D721Med (cell line): ENCODE data around the gene TTC9C.
A peak's percentile ranks its signal among the peaks of the same experiment; 100 is the strongest.

ENCODE experiments used
- DNase-seq: peaks from one replicate; pipeline ENCODE4 v3.0.0; 2011; ENCODE audit warnings: low spot score; ENCODE audit not compliant: insufficient read length
- FAIRE-seq: peaks from 2 replicates; lab custom pipeline; 2011; peaks lifted over from hg19 to GRCh38; lab: Jason Lieb, UNC
- CTCF ChIP-seq: IDR thresholded peaks from 2 replicates; pipeline ENCODE4 v1.5.1; 2012; ENCODE audit warnings: mild to moderate bottlenecking, control low read depth; ENCODE audit not compliant: insufficient read depth; ENCODE audit errors: missing control alignments

Gene TTC9C, protein sequence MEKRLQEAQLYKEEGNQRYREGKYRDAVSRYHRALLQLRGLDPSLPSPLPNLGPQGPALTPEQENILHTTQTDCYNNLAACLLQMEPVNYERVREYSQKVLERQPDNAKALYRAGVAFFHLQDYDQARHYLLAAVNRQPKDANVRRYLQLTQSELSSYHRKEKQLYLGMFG

GRCh38 chr11:62728171-62728988 is at the start of gene TTC9C:
Gene TTC9C (plus strand): TSS chr11:62728486. CDS start chr11:62728849, 363 bp downstream.
- no peak for TF ChIP-seq CTCF
- FAIRE-seq (no peak), DNase-seq (no peak)

- TF ChIP-seq CTCF = no peak
- DNase-seq (peak; percentile 91), FAIRE-seq (no peak)
These were observed 49.3 kb upstream of the TTC9C start, which contains the start of gene UBXN1 for GRCh38 chr11:62678770-62679696. Gene UBXN1 (minus strand): TSS chr11:62679073. CDS start chr11:62678923, 150 bp downstream.

- peak; percentile 61 for TF ChIP-seq CTCF
- FAIRE-seq = no peak
These were observed 47.5 kb upstream of the TTC9C start for GRCh38 chr11:62680825-62681240.

GRCh38 chr11:62682518-62682917 is 45.8 kb upstream of the TTC9C start:
- DNase-seq (no peak), FAIRE-seq (no peak)
- no peak for TF ChIP-seq CTCF

More at GRCh38 chr11:62680825-62681240, 47.5 kb upstream of the TTC9C start:
- DNase-seq = no peak

- no peak for TF ChIP-seq CTCF
- FAIRE-seq (no peak), DNase-seq (no peak)
These were observed 40.5 kb upstream of the TTC9C start for GRCh38 chr11:62687508-62688396.

DNA sequence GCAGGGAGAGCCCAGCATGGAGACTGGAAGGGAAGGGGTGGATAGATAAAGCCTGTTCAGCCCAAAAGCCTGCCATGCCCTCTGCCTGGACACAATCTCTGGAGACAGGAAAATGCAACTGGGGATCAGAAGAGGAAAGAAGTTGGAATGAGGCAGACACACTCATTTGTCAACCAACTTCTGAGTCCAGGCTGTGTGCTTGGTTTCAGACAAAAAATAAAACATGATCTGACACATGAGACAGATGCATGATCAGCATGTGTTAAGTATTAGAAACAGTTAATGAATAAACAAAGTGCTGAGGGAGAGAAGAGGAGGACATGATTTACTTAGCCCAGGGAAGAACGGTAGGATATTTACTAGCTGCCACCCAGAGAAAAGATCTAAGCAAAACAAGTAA is 39.8 kb upstream of the TTC9C start:
- TF ChIP-seq CTCF = no peak
- DNase-seq (no peak), FAIRE-seq (no peak)
